Ureter (tissue), 1 donor: ENCODE data around the gene RSBN1L. TPM values are rescaled to one million over a fixed set of nuclear protein-coding genes. Genes with fewer than 3 reads are reported as not detected.

Experiments used
- DNase-seq: peaks from one replicate; pipeline ENCODE4 v3.0.0-alpha.2; 2020; ENCODE audit warnings: low spot score
- total RNA-seq: library from RNA; stranded (reverse); gene quantifications from one replicate; pipeline ENCODE4 v1.2.4, GENCODE V29; 2023
- donor health status: DM: yes; HTN: yes; CAD: no.

RSBN1L gene
- total RNA-seq, 1 donor from 2014 or later: 27.7 TPM

DNA sequence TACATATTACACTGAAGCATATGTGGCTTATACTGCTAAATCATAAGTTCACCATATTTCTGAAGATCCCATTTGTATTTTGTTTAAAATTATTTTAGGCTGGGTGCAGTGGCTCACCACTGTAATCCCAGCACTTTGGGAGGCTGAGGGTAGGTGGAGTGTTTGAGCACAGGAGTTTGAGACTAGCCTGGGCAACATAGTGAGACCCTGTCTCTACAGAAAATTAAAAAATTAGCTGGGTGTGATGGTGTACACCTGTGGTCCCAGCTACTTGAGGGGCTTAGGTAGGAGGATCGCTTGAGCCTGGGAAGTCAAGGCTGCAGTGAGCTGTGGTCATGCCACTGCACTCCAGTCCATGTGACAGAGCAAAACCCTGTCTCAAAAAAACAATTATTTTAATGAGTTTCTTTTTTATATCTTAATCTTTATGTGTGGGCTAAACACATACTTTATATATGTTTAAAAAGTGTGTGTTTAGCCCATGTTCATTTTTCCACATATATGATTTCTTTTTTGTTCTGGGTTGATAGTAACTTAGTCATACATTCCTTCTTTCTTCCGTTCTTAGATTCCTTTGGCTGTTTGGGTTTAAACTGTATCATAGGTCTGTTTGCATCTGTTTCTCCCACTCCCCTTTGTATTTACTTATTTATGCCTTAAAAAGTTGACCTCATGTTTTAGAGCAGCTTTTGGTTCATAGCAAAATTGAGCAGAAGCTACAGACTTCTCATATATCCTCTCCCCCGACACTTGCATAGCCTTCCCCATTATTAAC lies 33.5 kb downstream of the RSBN1L start:
- no peak for DNase-seq

GRCh38 chr7:77731716-77732115 lies 35.5 kb downstream of the RSBN1L start:
- no peak for DNase-seq

DNA sequence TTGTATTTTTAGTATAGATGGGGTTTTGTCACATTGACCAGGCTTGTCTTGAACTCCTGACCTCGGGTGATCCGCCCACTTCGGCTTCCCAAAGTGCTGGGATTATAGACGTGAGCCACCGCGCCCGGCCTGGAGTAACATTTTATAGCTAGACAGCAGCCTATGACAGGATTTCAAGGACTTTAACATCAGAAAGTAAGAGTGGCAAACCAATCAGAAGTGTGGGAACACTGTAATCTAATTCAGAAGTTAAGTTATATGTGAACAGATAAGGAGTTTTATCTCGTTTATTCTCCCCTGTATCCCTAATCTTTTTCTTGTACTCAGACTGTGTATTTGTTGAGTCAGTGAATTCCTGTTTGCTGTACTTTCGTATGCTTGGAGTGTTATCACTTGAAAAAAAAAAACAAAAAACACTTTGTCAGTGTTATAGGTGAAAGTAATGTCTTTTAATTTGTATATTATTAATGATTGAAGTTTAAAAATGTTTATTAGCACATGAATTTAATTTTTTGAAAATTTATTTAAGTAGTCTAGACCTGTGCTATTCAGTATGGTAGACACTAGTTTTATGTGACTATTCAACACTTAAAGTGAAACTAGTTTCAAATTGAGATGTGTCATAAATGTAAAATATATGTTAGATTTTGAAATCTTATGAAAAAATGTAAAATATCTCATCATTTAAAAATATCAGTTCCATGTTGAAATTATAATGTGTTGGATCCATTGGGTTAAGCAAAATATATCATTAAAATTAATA lies 38.6 kb downstream of the RSBN1L start:
- DNase-seq: no peak

GRCh38 chr7:77735457-77735856 lies 39.2 kb downstream of the RSBN1L start:
- DNase-seq: no peak

- no peak for DNase-seq
Observed at GRCh38 chr7:77736991-77737390, 40.7 kb downstream of the RSBN1L start.

- no peak for DNase-seq
Observed at GRCh38 chr7:77738382-77738781, 42.1 kb downstream of the RSBN1L start.

GRCh38 chr7:77738871-77739270 lies 42.6 kb downstream of the RSBN1L start:
- DNase-seq: no peak

DNA sequence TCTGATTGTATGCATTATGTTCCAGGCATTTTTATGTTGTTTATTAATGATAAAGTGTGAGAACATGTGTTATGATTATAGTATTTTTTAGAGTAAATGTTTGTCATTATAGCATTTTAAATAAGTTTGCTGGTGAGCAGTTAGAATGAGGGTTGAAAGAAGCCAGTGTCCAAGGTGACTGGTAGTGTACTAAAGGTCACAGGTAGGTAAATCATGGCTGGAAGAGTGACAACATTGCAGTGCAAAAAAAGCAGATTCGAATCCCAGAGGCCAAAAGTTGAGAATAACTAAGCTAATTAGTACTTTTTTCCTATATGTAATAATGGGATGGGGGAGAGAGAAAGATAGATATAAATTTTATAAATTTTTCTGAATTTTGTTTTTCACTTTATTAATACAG lies 44.0 kb downstream of the RSBN1L start:
- DNase-seq: no peak

DNA sequence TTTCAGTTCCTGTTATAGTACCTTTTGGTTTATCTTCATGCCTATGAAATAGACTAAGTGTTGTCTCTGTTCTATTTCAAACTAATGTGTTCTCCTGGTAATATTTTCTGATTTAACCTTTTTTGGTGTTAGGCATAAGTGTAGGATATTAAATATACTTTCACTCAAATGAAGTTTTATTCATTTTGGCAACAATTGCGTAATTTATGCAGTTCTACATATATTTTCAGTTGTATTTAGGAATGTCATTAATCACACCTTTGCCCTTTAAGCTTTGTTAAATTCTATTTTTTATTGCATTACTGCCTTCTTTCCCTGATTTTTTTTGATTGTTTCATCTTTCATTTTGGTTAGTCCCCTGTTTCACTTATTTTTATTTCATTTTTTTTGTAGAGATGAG lies 47.3 kb downstream of the RSBN1L start:
- DNase-seq: no peak

DNA sequence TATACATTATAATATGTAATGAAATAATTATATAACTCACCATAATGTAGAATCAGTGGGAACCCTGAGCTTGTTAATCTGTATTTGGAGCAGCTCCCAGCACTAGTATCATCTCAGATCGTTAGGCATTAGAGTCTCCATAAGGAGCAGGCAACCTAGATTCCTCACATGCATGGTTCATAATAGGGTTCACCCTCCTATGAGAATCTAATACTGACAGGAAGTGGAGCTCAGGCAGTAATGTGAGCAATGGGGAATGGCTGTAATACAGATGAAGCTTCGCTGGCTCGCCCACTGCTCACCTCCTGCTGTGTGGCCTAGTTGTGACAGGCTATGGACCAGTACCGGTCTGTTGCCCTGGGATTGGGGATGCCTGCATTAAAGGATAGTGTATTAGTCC lies 49.5 kb downstream of the RSBN1L start:
- no peak for DNase-seq

- no peak for DNase-seq
Observed at GRCh38 chr7:77746164-77746823, 50.0 kb downstream of the RSBN1L start.

DNA sequence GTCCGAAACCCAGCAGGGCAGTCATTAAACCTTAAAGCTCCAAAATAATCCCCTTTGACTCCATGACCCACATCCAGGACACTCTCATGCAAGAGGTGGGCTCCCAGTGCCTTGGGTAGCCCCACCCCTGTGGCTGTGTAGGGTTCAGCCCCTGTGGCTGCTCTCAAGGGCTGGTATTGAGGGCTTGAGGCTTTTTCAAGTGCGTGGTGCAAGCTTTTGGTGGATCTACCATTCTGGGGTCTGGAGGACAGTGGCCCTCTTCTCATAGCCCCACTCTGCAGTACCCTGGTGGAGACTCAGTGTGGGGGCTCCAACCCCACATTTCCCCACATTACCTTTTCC lies 50.5 kb downstream of the RSBN1L start:
- DNase-seq: no peak

DNA sequence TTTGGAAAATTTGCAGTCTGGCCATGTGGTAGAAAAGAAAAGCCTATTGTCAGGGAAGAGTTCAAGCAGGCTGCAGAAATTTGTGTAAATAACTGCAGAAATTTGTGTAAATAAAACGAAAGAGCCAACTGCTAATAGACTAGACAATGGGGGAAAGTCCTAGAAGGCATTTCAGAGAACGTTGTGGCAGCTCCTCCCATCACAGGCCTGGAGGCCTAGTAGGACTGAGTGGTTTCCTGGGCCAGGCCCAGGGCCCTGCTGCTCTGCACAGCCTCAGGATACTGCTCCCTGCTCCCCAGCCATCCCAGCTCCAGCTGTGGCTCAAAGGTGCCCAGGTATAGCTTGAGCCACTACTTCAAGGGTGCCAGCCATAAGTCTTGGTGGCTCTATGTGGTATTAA lies 50.9 kb downstream of the RSBN1L start:
- no peak for DNase-seq

DNA sequence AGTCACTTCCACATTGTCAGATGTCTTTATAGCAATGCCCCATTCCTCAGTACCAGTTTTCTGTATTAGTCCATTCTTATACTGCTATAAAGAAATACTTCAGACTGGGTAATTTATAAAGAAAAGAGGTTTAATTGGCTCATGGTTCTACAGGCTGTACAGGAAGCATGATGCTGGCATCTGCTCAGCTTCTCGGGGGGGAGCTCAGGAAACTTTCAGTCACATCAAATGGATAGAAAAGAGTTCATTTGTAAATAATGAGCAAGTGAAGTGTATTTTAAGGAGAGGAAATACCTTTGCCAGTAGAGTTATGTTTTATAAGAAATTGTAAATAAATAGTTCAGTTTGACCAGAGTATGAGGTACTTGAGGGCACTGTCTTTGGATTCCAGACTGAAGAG lies 51.5 kb downstream of the RSBN1L start:
- DNase-seq: no peak

GRCh38 chr7:77752016-77752415 lies 55.8 kb downstream of the RSBN1L start:
- DNase-seq: no peak

GRCh38 chr7:77753173-77753572 lies 56.9 kb downstream of the RSBN1L start:
- no peak for DNase-seq

- no peak for DNase-seq
Observed at GRCh38 chr7:77757589-77757988, 61.3 kb downstream of the RSBN1L start.

- peak; percentile 67 for DNase-seq
Observed at GRCh38 chr7:77759294-77759889, 63.1 kb downstream of the RSBN1L start.

- DNase-seq: no peak
Observed at GRCh38 chr7:77760809-77761453, 64.7 kb downstream of the RSBN1L start.

GRCh38 chr7:77765481-77765880 lies 69.2 kb downstream of the RSBN1L start:
- no peak for DNase-seq

DNA sequence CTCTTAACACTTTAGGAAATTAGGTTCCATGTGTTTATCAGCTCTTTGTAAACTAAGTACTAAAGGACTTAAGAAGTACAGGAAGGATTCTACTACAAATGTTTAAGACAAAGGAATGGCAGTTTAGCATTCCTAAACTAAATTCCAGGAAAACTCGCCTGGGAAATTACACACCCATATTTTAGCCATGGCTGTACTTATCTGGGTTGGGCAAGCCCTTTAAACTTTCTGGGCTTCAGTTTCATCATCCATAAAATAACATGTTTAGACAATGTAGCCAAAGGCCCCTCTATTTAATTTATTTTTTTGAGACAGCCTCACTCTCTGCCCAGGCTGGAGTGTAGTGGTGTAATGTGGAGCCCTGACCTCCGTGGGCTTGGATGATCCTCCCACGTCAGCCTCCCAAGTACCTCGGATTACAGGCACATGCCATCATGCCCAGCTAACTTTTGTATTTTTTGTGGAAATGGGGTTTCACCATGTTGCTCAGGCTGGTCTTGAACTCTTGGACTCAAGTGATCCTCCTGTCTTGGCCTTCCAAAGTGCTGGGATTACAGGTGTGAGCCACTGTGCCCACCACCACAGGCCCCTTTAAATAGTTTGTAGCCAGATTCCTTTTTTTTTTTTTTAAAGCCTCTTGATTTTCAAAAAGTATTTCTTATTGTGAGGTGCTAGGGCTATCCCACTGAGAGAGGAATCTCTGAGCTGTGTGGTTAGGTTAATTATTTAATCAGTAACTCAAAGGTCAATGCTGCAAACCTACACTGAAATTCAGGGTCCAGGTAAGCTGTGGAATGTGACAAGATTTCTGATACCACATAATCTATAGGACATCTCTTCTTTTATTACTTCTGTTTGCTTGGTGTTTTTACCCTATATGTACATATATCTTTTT lies 69.9 kb downstream of the RSBN1L start:
- no peak for DNase-seq
